Stimulated activated naive CD8-positive, alpha-beta T cell treated with anti-CD3 and anti-CD28 coated beads, Interleukin-15, Interleukin-2, amounts not matched to agents 100 ng/mL and 50 ng/mL, for 24 hours (primary cell): ENCODE measurements around the gene ACOX3.

Source experiments
- H3K27ac Mint-ChIP-seq: one replicate; pipeline ENCODE4 v1.8.0; 2021; ENCODE audit warnings: mild to moderate bottlenecking, mixed read lengths
- H3K27me3 Mint-ChIP-seq: one replicate; pipeline ENCODE4 v1.8.0; 2021; ENCODE audit warnings: mixed read lengths
- H3K36me3 Mint-ChIP-seq: one replicate; pipeline ENCODE4 v1.8.0; 2021; ENCODE audit warnings: low read depth, mixed read lengths
- H3K4me1 Mint-ChIP-seq: one replicate; pipeline ENCODE4 v1.8.0; 2021; ENCODE audit warnings: low read depth, mixed read lengths
- H3K4me3 Mint-ChIP-seq: one replicate; pipeline ENCODE4 v1.8.0; 2021; ENCODE audit warnings: mild to moderate bottlenecking, mixed read lengths
- H3K9me3 Mint-ChIP-seq: one replicate; pipeline ENCODE4 v1.8.0; 2021; ENCODE audit warnings: mixed read lengths

ACOX3 gene

GRCh38 chr4:8385106-8385505, 55.4 kb downstream of the ACOX3 start:
- Mint-ChIP-seq H3K27me3 (no peaks in the 10 kb centered on the region), H3K4me3 (no peak overlapping the region), H3K36me3 (peaks cover 12% of the 10 kb centered on the region), H3K27ac (peak overlapping the region; percentile 32), H3K9me3 (no peaks in the 10 kb centered on the region), H3K4me1 (no peaks in the 10 kb centered on the region)

- no peaks in the 10 kb centered on the region for H3K9me3 Mint-ChIP-seq
- H3K36me3 Mint-ChIP-seq, result peaks cover 12% of the 10 kb centered on the region
- H3K4me3 Mint-ChIP-seq, result no peak overlapping the region
- no peaks in the 10 kb centered on the region for H3K27me3 Mint-ChIP-seq
- no peaks in the 10 kb centered on the region for H3K4me1 Mint-ChIP-seq
- no peak overlapping the region for H3K27ac Mint-ChIP-seq
Observed at GRCh38 chr4:8384397-8385060, 56.0 kb downstream of the ACOX3 start.

- Mint-ChIP-seq H3K36me3 (peaks cover 12% of the 10 kb centered on the region), H3K4me1 (no peaks in the 10 kb centered on the region), H3K4me3 (no peak overlapping the region), H3K9me3 (no peaks in the 10 kb centered on the region), H3K27me3 (no peaks in the 10 kb centered on the region), H3K27ac (no peak overlapping the region)
Observed at GRCh38 chr4:8383451-8384160, 56.9 kb downstream of the ACOX3 start.

GRCh38 chr4:8383016-8383415, 57.5 kb downstream of the ACOX3 start:
- Mint-ChIP-seq H3K4me1 (no peaks in the 10 kb centered on the region), H3K27me3 (no peaks in the 10 kb centered on the region), H3K36me3 (peaks cover 12% of the 10 kb centered on the region), H3K4me3 (no peak overlapping the region), H3K9me3 (no peaks in the 10 kb centered on the region), H3K27ac (no peak overlapping the region)

- H3K27me3 Mint-ChIP-seq, result no peaks in the 10 kb centered on the region
- no peak overlapping the region for H3K4me3 Mint-ChIP-seq
- H3K4me1 Mint-ChIP-seq, result no peaks in the 10 kb centered on the region
- H3K36me3 Mint-ChIP-seq, result peaks cover 6% of the 10 kb centered on the region
- no peaks in the 10 kb centered on the region for H3K9me3 Mint-ChIP-seq
- H3K27ac Mint-ChIP-seq, result no peak overlapping the region
Observed at GRCh38 chr4:8381814-8382581, 58.5 kb downstream of the ACOX3 start.

GRCh38 chr4:8380511-8381415, 59.8 kb downstream of the ACOX3 start:
- H3K27me3 Mint-ChIP-seq, result no peaks in the 10 kb centered on the region
- peaks cover 3% of the 10 kb centered on the region for H3K36me3 Mint-ChIP-seq

GRCh38 chr4:8379771-8380170, 60.8 kb downstream of the ACOX3 start:
- no peaks in the 10 kb centered on the region for H3K4me1 Mint-ChIP-seq
- H3K27me3 Mint-ChIP-seq, result no peaks in the 10 kb centered on the region
- H3K36me3 Mint-ChIP-seq, result no peaks in the 10 kb centered on the region
- H3K4me3 Mint-ChIP-seq, result no peak overlapping the region
- no peaks in the 10 kb centered on the region for H3K9me3 Mint-ChIP-seq
- no peak overlapping the region for H3K27ac Mint-ChIP-seq

More at GRCh38 chr4:8380511-8381415, 59.8 kb downstream of the ACOX3 start:
- no peaks in the 10 kb centered on the region for H3K4me1 Mint-ChIP-seq
- H3K9me3 Mint-ChIP-seq, result no peaks in the 10 kb centered on the region
- no peak overlapping the region for H3K27ac Mint-ChIP-seq
- no peak overlapping the region for H3K4me3 Mint-ChIP-seq

GRCh38 chr4:8379281-8379680, 61.2 kb downstream of the ACOX3 start:
- Mint-ChIP-seq H3K4me1 (no peaks in the 10 kb centered on the region), H3K27ac (no peak overlapping the region), H3K9me3 (no peaks in the 10 kb centered on the region), H3K27me3 (no peaks in the 10 kb centered on the region), H3K4me3 (no peak overlapping the region), H3K36me3 (no peaks in the 10 kb centered on the region)

- Mint-ChIP-seq H3K4me1 (no peaks in the 10 kb centered on the region), H3K4me3 (no peak overlapping the region), H3K27ac (no peak overlapping the region), H3K27me3 (no peaks in the 10 kb centered on the region), H3K9me3 (no peaks in the 10 kb centered on the region), H3K36me3 (no peaks in the 10 kb centered on the region)
Observed at GRCh38 chr4:8378776-8379175, 61.7 kb downstream of the ACOX3 start.

- H3K4me3 Mint-ChIP-seq, result no peak overlapping the region
Observed at GRCh38 chr4:8378101-8378724, 62.3 kb downstream of the ACOX3 start.

GRCh38 chr4:8377103-8378075, 63.1 kb downstream of the ACOX3 start:
- H3K4me3 Mint-ChIP-seq, result no peak overlapping the region
- no peaks in the 10 kb centered on the region for H3K4me1 Mint-ChIP-seq
- H3K27ac Mint-ChIP-seq, result no peak overlapping the region
- H3K36me3 Mint-ChIP-seq, result peaks cover 4% of the 10 kb centered on the region
- H3K27me3 Mint-ChIP-seq, result no peaks in the 10 kb centered on the region
- no peaks in the 10 kb centered on the region for H3K9me3 Mint-ChIP-seq

More at GRCh38 chr4:8378101-8378724, 62.3 kb downstream of the ACOX3 start:
- no peaks in the 10 kb centered on the region for H3K36me3 Mint-ChIP-seq
- H3K27ac Mint-ChIP-seq, result no peak overlapping the region
- no peaks in the 10 kb centered on the region for H3K4me1 Mint-ChIP-seq
- H3K9me3 Mint-ChIP-seq, result no peaks in the 10 kb centered on the region
- no peaks in the 10 kb centered on the region for H3K27me3 Mint-ChIP-seq

GRCh38 chr4:8376361-8377102, 64.0 kb downstream of the ACOX3 start:
- Mint-ChIP-seq H3K36me3 (peaks cover 5% of the 10 kb centered on the region), H3K4me1 (no peaks in the 10 kb centered on the region), H3K9me3 (no peaks in the 10 kb centered on the region), H3K4me3 (no peak overlapping the region), H3K27ac (no peak overlapping the region), H3K27me3 (no peaks in the 10 kb centered on the region)
